ENCODE measurements around the gene SLCO1C1. TPM values are rescaled to one million over a fixed set of nuclear protein-coding genes. Genes with fewer than 3 reads are reported as not detected.

Gene SLCO1C1, protein sequence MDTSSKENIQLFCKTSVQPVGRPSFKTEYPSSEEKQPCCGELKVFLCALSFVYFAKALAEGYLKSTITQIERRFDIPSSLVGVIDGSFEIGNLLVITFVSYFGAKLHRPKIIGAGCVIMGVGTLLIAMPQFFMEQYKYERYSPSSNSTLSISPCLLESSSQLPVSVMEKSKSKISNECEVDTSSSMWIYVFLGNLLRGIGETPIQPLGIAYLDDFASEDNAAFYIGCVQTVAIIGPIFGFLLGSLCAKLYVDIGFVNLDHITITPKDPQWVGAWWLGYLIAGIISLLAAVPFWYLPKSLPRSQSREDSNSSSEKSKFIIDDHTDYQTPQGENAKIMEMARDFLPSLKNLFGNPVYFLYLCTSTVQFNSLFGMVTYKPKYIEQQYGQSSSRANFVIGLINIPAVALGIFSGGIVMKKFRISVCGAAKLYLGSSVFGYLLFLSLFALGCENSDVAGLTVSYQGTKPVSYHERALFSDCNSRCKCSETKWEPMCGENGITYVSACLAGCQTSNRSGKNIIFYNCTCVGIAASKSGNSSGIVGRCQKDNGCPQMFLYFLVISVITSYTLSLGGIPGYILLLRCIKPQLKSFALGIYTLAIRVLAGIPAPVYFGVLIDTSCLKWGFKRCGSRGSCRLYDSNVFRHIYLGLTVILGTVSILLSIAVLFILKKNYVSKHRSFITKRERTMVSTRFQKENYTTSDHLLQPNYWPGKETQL
- total RNA-seq = 1 to 10 TPM in 1 of 2 donors, not detected in 1; 2.2 TPM
- polyA plus RNA-seq = under 1 TPM; 0.04 to 0.05 TPM
- long read RNA-seq, donor 1, partial matches to known transcripts = 0 of 2 reads
- long read RNA-seq, donor 1, other reads (novel, unspliced or antisense) = 0 of 2 reads
- long read RNA-seq, donor 2 = 0 reads
- long read RNA-seq, donor 3 = 0 reads
- long read RNA-seq, donor 4 = 0 reads
- long read RNA-seq, donor 5 = 0 reads

DNA sequence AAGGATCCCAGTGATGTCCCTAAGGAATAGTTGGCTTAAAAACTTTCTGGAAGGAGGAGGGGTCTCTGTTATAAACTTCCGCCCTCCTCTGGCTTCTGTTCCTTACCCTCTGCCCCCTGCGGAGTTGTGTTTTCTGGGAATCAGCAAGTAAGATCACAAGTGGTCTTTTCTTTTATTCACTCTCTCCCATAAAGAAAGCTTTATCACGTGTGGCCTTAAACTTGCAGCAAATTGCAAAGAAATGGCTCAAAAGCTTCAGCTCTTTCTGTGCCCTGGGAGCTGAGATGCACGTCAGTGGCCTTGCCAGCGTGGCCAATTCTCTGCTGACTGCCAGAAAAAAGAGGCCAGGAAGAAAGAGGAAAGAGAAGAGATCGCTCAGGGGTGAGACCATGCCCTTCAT, at the start of gene SLCO1C1:
TSS of gene SLCO1C1 (plus strand) at position 101 of the 400 bp plus-strand sequence. CDS start 4,245 bp downstream, outside the sequence.
- peak within 1 kb of the TSS in 1 of 2 donors; percentile 14 for H3K27ac ChIP-seq (ENCODE audit: low read depth in 1 of 2, low read length in 1 of 2)
- no peak for ATAC-seq (ENCODE audit: insufficient read depth, low FRiP score)
- no peaks in the 10 kb centered on the region for H3K27me3 ChIP-seq (ENCODE audit: control insufficient read depth in 3 of 3, insufficient read depth in 3 of 3, low read length in 2 of 3)
- DNase-seq = peak in 2 of 3 donors; percentile 30 to 40
- no peaks in the 10 kb centered on the region for H3K9me3 ChIP-seq (ENCODE audit: control insufficient read depth in 4 of 4, insufficient read depth in 3 of 4, low read length in 3 of 4)
- no peaks in the 10 kb centered on the region for H3K36me3 ChIP-seq (ENCODE audit: control insufficient read depth in 4 of 4, insufficient read depth in 4 of 4, low read length in 4 of 4)
- WGBS, 2 donors = 65 to 79% methylated on average over 6 of the region's 6 CpGs
- TF ChIP-seq, protein P1, sequence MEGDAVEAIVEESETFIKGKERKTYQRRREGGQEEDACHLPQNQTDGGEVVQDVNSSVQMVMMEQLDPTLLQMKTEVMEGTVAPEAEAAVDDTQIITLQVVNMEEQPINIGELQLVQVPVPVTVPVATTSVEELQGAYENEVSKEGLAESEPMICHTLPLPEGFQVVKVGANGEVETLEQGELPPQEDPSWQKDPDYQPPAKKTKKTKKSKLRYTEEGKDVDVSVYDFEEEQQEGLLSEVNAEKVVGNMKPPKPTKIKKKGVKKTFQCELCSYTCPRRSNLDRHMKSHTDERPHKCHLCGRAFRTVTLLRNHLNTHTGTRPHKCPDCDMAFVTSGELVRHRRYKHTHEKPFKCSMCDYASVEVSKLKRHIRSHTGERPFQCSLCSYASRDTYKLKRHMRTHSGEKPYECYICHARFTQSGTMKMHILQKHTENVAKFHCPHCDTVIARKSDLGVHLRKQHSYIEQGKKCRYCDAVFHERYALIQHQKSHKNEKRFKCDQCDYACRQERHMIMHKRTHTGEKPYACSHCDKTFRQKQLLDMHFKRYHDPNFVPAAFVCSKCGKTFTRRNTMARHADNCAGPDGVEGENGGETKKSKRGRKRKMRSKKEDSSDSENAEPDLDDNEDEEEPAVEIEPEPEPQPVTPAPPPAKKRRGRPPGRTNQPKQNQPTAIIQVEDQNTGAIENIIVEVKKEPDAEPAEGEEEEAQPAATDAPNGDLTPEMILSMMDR (IDR thresholded peaks at IDR 0.05; ENCODE audit: control extremely low read depth, extremely low read depth) = no peak
- no peak within 1 kb of the TSS for H3K9ac ChIP-seq (ENCODE audit: insufficient read depth in 1 of 2, low read length in 2 of 2)
- H3K4me3 ChIP-seq = no peak within 1 kb of the TSS
- H3K4me1 ChIP-seq (ENCODE audit: control insufficient read depth in 5 of 5, insufficient read depth in 5 of 5, low read length in 5 of 5) = no peaks in the 10 kb centered on the region

DNA sequence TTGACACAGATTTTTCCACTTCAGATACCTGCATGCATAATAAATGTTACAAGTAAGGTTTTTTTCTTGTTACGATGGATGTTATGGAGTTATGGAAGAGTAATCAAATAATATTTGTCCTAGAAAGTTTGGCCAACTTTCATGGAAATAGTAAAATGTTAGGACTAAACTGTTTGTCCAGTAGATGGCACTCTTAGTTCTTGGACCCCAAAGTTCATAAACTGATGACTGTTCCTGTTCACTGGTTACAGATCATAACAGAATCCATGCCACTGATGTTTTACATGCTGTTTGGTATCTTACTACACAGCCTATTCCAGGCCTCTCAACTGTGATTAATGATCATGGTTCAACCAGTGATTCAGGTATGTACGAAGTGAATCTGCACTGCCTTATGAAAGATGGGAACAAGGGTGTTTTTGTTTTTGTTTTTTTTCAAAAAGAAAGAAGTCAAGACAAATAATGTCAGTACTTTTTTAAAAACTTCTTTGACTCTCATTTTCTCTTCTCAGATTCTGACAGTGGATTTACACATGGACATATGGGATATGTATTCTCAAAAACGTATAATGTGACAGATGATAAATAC, 48.8 kb upstream of the SLCO1C1 start:
- TF ChIP-seq, protein P1 (IDR thresholded peaks at IDR 0.05; ENCODE audit: control extremely low read depth, extremely low read depth) = peak; percentile 11
- Histone ChIP-seq H3K36me3 (ENCODE audit: control insufficient read depth in 4 of 4, insufficient read depth in 4 of 4, low read length in 4 of 4) (peaks cover 0 to 14% (median 0%) of the 10 kb centered on the region in 4 donors), H3K4me3 (no peak overlapping the region), H3K27me3 (ENCODE audit: control insufficient read depth in 3 of 3, insufficient read depth in 3 of 3, low read length in 2 of 3) (no peaks in the 10 kb centered on the region), H3K9ac (ENCODE audit: insufficient read depth in 1 of 2, low read length in 2 of 2) (no peak overlapping the region), H3K27ac (ENCODE audit: low read depth in 1 of 2, low read length in 1 of 2) (no peak overlapping the region), H3K9me3 (ENCODE audit: control insufficient read depth in 4 of 4, insufficient read depth in 3 of 4, low read length in 3 of 4) (no peaks in the 10 kb centered on the region), H3K4me1 (ENCODE audit: control insufficient read depth in 5 of 5, insufficient read depth in 5 of 5, low read length in 5 of 5) (peaks cover 0 to 3% (median 0%) of the 10 kb centered on the region in 5 donors)
- DNase-seq = peak in 2 of 3 donors; percentile 67 to 77
- no peak for ATAC-seq (ENCODE audit: insufficient read depth, low FRiP score)
- whole genome bisulfite sequencing, 2 donors = 60 to 67% methylated on average over 3 of the region's 3 CpGs

DNA sequence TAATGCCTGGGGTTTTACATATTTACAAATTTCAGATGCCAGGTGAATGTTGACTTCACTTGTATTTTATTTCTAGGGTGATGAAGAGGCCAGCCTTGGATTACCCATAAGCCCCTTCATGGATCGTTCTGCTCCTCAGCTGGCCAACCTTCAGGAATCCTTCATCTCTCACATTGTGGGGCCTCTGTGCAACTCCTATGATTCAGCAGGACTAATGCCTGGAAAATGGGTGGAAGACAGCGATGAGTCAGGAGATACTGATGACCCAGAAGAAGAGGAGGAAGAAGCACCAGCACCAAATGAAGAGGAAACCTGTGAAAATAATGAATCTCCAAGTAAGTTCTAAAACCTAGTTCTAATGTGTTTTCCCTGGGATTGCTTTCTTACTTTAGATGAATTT, 41.3 kb upstream of the SLCO1C1 start:
- DNase-seq (no peak), ATAC-seq (ENCODE audit: insufficient read depth, low FRiP score) (no peak)
- no peaks in the 10 kb centered on the region for H3K27me3 ChIP-seq (ENCODE audit: control insufficient read depth in 3 of 3, insufficient read depth in 3 of 3, low read length in 2 of 3)
- no peak overlapping the region for H3K4me3 ChIP-seq
- TF ChIP-seq, protein P1 (IDR thresholded peaks at IDR 0.05; ENCODE audit: control extremely low read depth, extremely low read depth) = no peak
- peaks cover 0 to 3% (median 0%) of the 10 kb centered on the region in 5 donors for H3K4me1 ChIP-seq (ENCODE audit: control insufficient read depth in 5 of 5, insufficient read depth in 5 of 5, low read length in 5 of 5)
- no peaks in the 10 kb centered on the region for H3K9me3 ChIP-seq (ENCODE audit: control insufficient read depth in 4 of 4, insufficient read depth in 3 of 4, low read length in 3 of 4)
- no peak overlapping the region for H3K9ac ChIP-seq (ENCODE audit: insufficient read depth in 1 of 2, low read length in 2 of 2)
- H3K36me3 ChIP-seq (ENCODE audit: control insufficient read depth in 4 of 4, insufficient read depth in 4 of 4, low read length in 4 of 4) = peaks cover 0 to 5% (median 2%) of the 10 kb centered on the region in 4 donors
- 90 to 92% methylated on average over 2 of the region's 2 CpGs for WGBS, 2 donors
- no peak overlapping the region for H3K27ac ChIP-seq (ENCODE audit: low read depth in 1 of 2, low read length in 1 of 2)
